Transverse colon (tissue), 4 donors: ENCODE measurements around the gene MOB2. TPM values are rescaled to one million over a fixed set of nuclear protein-coding genes. Genes with fewer than 3 reads are reported as not detected.

Source experiments
- DNase-seq: peaks from one replicate; pipeline ENCODE4 v3.0.0-alpha.2; 2019
- H3K27ac ChIP-seq, 4 donors: fragments of 200-600 bp; sonication (generic); 2 replicates each; pipeline ENCODE4 v1.5.1; 2016 to 2018; ENCODE audit warnings: inconsistent platforms in 4 of 4
- H3K27me3 ChIP-seq: fragments of 200-600 bp; sonication (generic); 2 replicates; pipeline ENCODE4 v1.5.1; 2017; ENCODE audit warnings: inconsistent platforms
- H3K36me3 ChIP-seq, 4 donors: fragments of 200-600 bp; sonication (generic); 2 replicates each; pipeline ENCODE4 v1.5.1; 2017 to 2019; ENCODE audit warnings: inconsistent platforms in 4 of 4
- H3K4me1 ChIP-seq, 4 donors: fragments of 200-600 bp; sonication (generic); 2 replicates each; pipeline ENCODE4 v1.5.1; 2017 to 2020; ENCODE audit warnings: inconsistent platforms in 4 of 4
- H3K4me3 ChIP-seq, 4 donors: fragments of 200-600 bp; sonication (generic); 1 replicate in 1 of 4; 2 replicates in 3 of 4; pipeline versions ENCODE4 v1.5.1 to v1.6.1; 2017 to 2019; ENCODE audit warnings: inconsistent platforms in 4 of 4
- H3K9me3 ChIP-seq, 2 donors: fragments of 200-600 bp; sonication (generic); 2 replicates each; pipeline ENCODE4 v1.5.1; 2017 to 2019; ENCODE audit warnings: inconsistent platforms in 2 of 2
- CTCF ChIP-seq, 5 experiments: fragments of 200-600 bp in 3 of 5; fragments of 450-650 bp in 2 of 5; sonication (generic) in 3 of 5; IDR thresholded peaks; 1 replicate in 2 of 5; 2 replicates in 3 of 5; pipeline ENCODE4 v1.5.1; 2016 to 2017; ENCODE audit warnings: antibody characterized with exemption in 5 of 5, inconsistent platforms in 3 of 5, mild to moderate bottlenecking in 2 of 5, moderate library complexity in 1 of 5
- EP300 ChIP-seq: sonication (generic); formaldehyde crosslinking; IDR thresholded peaks from one replicate; pipeline ENCODE4 v1.6.1; 2017; ENCODE audit warnings: antibody characterized with exemption, low read depth
- POLR2A ChIP-seq: fragments of 450-650 bp; IDR thresholded peaks from one replicate; pipeline ENCODE4 v1.6.1; 2016; ENCODE audit warnings: antibody characterized with exemption, mild to moderate bottlenecking, moderate library complexity
- POLR2AphosphoS5 ChIP-seq, 3 donors: sonication (generic); formaldehyde crosslinking; IDR thresholded peaks; one replicate each; pipeline ENCODE4 v1.6.1; 2016; ENCODE audit warnings: antibody characterized with exemption in 3 of 3
- WGBS, 2 donors: methylation state at CpG; one replicate each; pipeline ENCODE4 v1.1.5; 2018; ENCODE audit warnings: low coverage in 1 of 2; 5-methylcytosine and 5-hydroxymethylcytosine counted together
- in situ Hi-C, 4 donors: fragments of 200-750 bp; cut with MboI; loops; one replicate each; pipeline versions ENCODE4 v1.15.0 to v1.15.1; 2017; ENCODE audit warnings: low sequenced_read_pairs in 3 of 4, low pct_ligation_motif_present in 1 of 4, low pct_unique_long_range_greater_than_20kb in 1 of 4
- intact Hi-C: fragments of 100-400 bp; cut with DNase I; formaldehyde crosslinking; loops from one replicate; pipeline ENCODE4 v1.15.1; 2023; ENCODE audit warnings: low total_unique reads
- total RNA-seq, 4 donors: library from RNA; depleted of rRNA; stranded (reverse); fragments of >200 nt; gene quantifications; one replicate each; pipeline ENCODE4 v1.1.0, GENCODE V29; 2016

The MOB2 gene
- total RNA-seq, 4 donors from 2014 or later: 22.8 to 56.7 (median 42.4) TPM

GRCh38 chr11:1526785-1527184, 40.2 kb upstream of the MOB2 start:
- in situ Hi-C loops: no loop called here
- H3K4me3 ChIP-seq: no peak overlapping the region

GRCh38 chr11:1523779-1524178, 37.2 kb upstream of the MOB2 start:
- intact Hi-C loops (no loop called here), in situ Hi-C loops (loop anchor here in 3 of 4 donors (25.0 kb wide), 3 partner anchors 236 to 636 kb away; partner anchors contain the start of gene MUC5B (in 2 of the 3))
- H3K9me3 ChIP-seq: no peaks in the 10 kb centered on the region
- WGBS, 2 donors: 81% methylated on average over 4 of the region's 4 CpGs; no CpG with 5 or more reads in 1 of the 2 donors
- no peak for TF ChIP-seq CTCF (IDR thresholded peaks at IDR 0.05)
- no peak for TF ChIP-seq EP300
- no peak for TF ChIP-seq POLR2AphosphoS5 (IDR thresholded peaks at IDR 0.05)
- no peak for TF ChIP-seq POLR2A
- H3K4me3 ChIP-seq: no peak overlapping the region
- peaks cover 0 to 6% (median 3%) of the 10 kb centered on the region in 4 donors for H3K4me1 ChIP-seq
- H3K27ac ChIP-seq: no peak overlapping the region
- no peaks in the 10 kb centered on the region for H3K27me3 ChIP-seq
- H3K36me3 ChIP-seq: no peaks in the 10 kb centered on the region
- no peak for DNase-seq

More at GRCh38 chr11:1526785-1527184, 40.2 kb upstream of the MOB2 start:
- TF ChIP-seq EP300: no peak
- no peak for TF ChIP-seq POLR2A
- TF ChIP-seq CTCF (IDR thresholded peaks at IDR 0.05): no peak
- no peak for TF ChIP-seq POLR2AphosphoS5 (IDR thresholded peaks at IDR 0.05)
- no peaks in the 10 kb centered on the region for H3K36me3 ChIP-seq
- no peak for DNase-seq
- intact Hi-C loops: no loop called here
- H3K27ac ChIP-seq: no peak overlapping the region
- H3K4me1 ChIP-seq: peaks cover 0 to 17% (median 6%) of the 10 kb centered on the region in 4 donors
- WGBS, 2 donors: 88% methylated on average over 15 of the region's 15 CpGs; no CpG with 5 or more reads in 1 of the 2 donors
- no peaks in the 10 kb centered on the region for H3K27me3 ChIP-seq
- H3K9me3 ChIP-seq: no peaks in the 10 kb centered on the region

DNA sequence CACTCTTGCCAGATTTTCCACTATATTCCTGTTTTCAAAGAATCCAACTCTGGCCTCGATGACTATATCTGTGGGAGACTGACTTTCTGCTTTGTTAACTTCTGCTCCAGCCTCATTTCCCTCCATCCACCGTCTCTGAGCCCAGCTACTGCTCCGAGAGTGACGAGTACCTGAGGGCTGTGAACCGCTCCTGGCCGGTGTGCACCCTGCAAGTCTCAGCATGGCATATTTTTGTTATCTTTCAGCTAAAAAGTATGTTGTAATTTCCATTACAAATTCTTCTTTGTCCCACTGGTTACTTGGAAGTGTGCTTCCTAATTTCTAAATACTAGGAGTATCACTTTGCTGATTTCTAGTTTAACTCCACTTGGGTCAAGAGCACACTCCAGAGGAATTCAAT, 36.5 kb upstream of the MOB2 start:
- H3K4me1 ChIP-seq: peaks cover 0 to 6% (median 3%) of the 10 kb centered on the region in 4 donors
- WGBS, 2 donors: 92 to 97% methylated on average over 6 of the region's 6 CpGs
- H3K27me3 ChIP-seq: no peaks in the 10 kb centered on the region
- no peak overlapping the region for H3K27ac ChIP-seq
- TF ChIP-seq EP300 (no peak), POLR2AphosphoS5 (IDR thresholded peaks at IDR 0.05) (no peak), CTCF (IDR thresholded peaks at IDR 0.05) (no peak), POLR2A (no peak)
- intact Hi-C loops (no loop called here), in situ Hi-C loops (loop anchor here in 3 of 4 donors (25.0 kb wide), 3 partner anchors 236 to 636 kb away; partner anchors contain the start of gene MUC5B (in 2 of the 3))
- H3K4me3 ChIP-seq: no peak overlapping the region
- no peak for DNase-seq
- H3K9me3 ChIP-seq: no peaks in the 10 kb centered on the region
- H3K36me3 ChIP-seq: no peaks in the 10 kb centered on the region

- Histone ChIP-seq H3K9me3 (no peaks in the 10 kb centered on the region), H3K4me3 (no peak overlapping the region), H3K36me3 (no peaks in the 10 kb centered on the region), H3K27ac (no peak overlapping the region), H3K27me3 (no peaks in the 10 kb centered on the region), H3K4me1 (peaks cover 0 to 6% (median 3%) of the 10 kb centered on the region in 4 donors)
- in situ Hi-C loops: loop anchor here in 3 of 4 donors (25.0 kb wide), 3 partner anchors 235 to 635 kb away; partner anchors contain the start of gene MUC5B (in 2 of the 3)
- TF ChIP-seq POLR2AphosphoS5 (IDR thresholded peaks at IDR 0.05) (no peak), CTCF (IDR thresholded peaks at IDR 0.05) (no peak), EP300 (no peak), POLR2A (no peak)
- intact Hi-C loops: no loop called here
- 90 to 91% methylated on average over 8 of the region's 8 CpGs for WGBS, 2 donors
- DNase-seq: no peak
Measured at GRCh38 chr11:1522081-1522424, 35.5 kb upstream of the MOB2 start.
